ENCODE measurements around the gene HRH1. TPM values are rescaled to one million over a fixed set of nuclear protein-coding genes. Genes with fewer than 3 reads are reported as not detected.

The HRH1 gene
- total RNA-seq, 1 donor from 2014 or later: not detected

DNA sequence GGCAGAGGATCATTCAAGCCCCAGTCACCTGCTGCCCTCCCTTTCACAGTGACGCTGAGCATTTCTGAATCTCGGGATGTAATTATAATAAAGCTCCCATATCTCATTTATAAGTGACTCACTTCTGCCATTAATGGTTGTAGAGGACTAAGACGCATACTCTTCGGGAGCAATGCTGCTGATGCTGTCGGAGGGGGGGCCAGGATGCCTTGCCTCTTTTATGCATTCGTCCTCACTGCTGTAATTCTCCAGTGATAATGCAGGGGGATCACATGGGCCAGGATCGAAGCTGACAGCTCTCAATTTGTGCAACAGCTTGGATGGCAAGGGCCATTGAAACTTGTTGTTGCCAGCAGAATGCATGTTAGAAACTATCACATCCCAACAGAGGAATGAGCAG is 3.1 kb downstream of the HRH1 start:
- no peaks in the 10 kb centered on the region for H3K36me3 Mint-ChIP-seq (ENCODE audit: unreplicated experiment)
- H3K4me3 Mint-ChIP-seq (ENCODE audit: unreplicated experiment): no peak overlapping the region
- TF ChIP-seq, protein P1, sequence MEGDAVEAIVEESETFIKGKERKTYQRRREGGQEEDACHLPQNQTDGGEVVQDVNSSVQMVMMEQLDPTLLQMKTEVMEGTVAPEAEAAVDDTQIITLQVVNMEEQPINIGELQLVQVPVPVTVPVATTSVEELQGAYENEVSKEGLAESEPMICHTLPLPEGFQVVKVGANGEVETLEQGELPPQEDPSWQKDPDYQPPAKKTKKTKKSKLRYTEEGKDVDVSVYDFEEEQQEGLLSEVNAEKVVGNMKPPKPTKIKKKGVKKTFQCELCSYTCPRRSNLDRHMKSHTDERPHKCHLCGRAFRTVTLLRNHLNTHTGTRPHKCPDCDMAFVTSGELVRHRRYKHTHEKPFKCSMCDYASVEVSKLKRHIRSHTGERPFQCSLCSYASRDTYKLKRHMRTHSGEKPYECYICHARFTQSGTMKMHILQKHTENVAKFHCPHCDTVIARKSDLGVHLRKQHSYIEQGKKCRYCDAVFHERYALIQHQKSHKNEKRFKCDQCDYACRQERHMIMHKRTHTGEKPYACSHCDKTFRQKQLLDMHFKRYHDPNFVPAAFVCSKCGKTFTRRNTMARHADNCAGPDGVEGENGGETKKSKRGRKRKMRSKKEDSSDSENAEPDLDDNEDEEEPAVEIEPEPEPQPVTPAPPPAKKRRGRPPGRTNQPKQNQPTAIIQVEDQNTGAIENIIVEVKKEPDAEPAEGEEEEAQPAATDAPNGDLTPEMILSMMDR (IDR thresholded peaks at IDR 0.05; ENCODE audit: partially characterized antibody, unreplicated experiment): no peak
- peaks cover 10% of the 10 kb centered on the region for H3K27me3 Mint-ChIP-seq (ENCODE audit: unreplicated experiment)
- H3K27ac Mint-ChIP-seq (ENCODE audit: unreplicated experiment): no peak overlapping the region
- peaks cover 6% of the 10 kb centered on the region for H3K9me3 Mint-ChIP-seq (ENCODE audit: unreplicated experiment)
- no peaks in the 10 kb centered on the region for H3K4me1 Mint-ChIP-seq (ENCODE audit: low read depth, unreplicated experiment)
- no peak for DNase-seq

GRCh38 chr3:11159421-11159904 is 5.2 kb downstream of the HRH1 start:
- H3K4me3 Mint-ChIP-seq (ENCODE audit: unreplicated experiment): no peak overlapping the region
- no peaks in the 10 kb centered on the region for H3K4me1 Mint-ChIP-seq (ENCODE audit: low read depth, unreplicated experiment)
- H3K27ac Mint-ChIP-seq (ENCODE audit: unreplicated experiment): no peak overlapping the region
- DNase-seq: no peak
- H3K9me3 Mint-ChIP-seq (ENCODE audit: unreplicated experiment): peaks cover 7% of the 10 kb centered on the region
- H3K36me3 Mint-ChIP-seq (ENCODE audit: unreplicated experiment): no peaks in the 10 kb centered on the region
- peaks cover 6% of the 10 kb centered on the region for H3K27me3 Mint-ChIP-seq (ENCODE audit: unreplicated experiment)
- TF ChIP-seq, protein P1 (IDR thresholded peaks at IDR 0.05; ENCODE audit: partially characterized antibody, unreplicated experiment): no peak

- TF ChIP-seq, protein P1 (IDR thresholded peaks at IDR 0.05; ENCODE audit: partially characterized antibody, unreplicated experiment): no peak
- H3K27ac Mint-ChIP-seq (ENCODE audit: unreplicated experiment): no peak overlapping the region
- no peaks in the 10 kb centered on the region for H3K36me3 Mint-ChIP-seq (ENCODE audit: unreplicated experiment)
- DNase-seq: no peak
- H3K9me3 Mint-ChIP-seq (ENCODE audit: unreplicated experiment): peaks cover 16% of the 10 kb centered on the region
- peaks cover 4% of the 10 kb centered on the region for H3K4me1 Mint-ChIP-seq (ENCODE audit: low read depth, unreplicated experiment)
- no peak overlapping the region for H3K4me3 Mint-ChIP-seq (ENCODE audit: unreplicated experiment)
- peaks cover 9% of the 10 kb centered on the region for H3K27me3 Mint-ChIP-seq (ENCODE audit: unreplicated experiment)
Measured at GRCh38 chr3:11161666-11162065, 7.4 kb downstream of the HRH1 start.

- Mint-ChIP-seq H3K27ac (ENCODE audit: unreplicated experiment) (no peak overlapping the region), H3K36me3 (ENCODE audit: unreplicated experiment) (peaks cover 3% of the 10 kb centered on the region), H3K27me3 (ENCODE audit: unreplicated experiment) (peaks cover 15% of the 10 kb centered on the region), H3K9me3 (ENCODE audit: unreplicated experiment) (peaks cover 22% of the 10 kb centered on the region), H3K4me1 (ENCODE audit: low read depth, unreplicated experiment) (peaks cover 7% of the 10 kb centered on the region), H3K4me3 (ENCODE audit: unreplicated experiment) (no peak overlapping the region)
- DNase-seq: no peak
- TF ChIP-seq, protein P1 (IDR thresholded peaks at IDR 0.05; ENCODE audit: partially characterized antibody, unreplicated experiment): no peak
Measured at GRCh38 chr3:11162401-11163345, 8.4 kb downstream of the HRH1 start.

GRCh38 chr3:11164607-11165006 is 10.3 kb downstream of the HRH1 start:
- Mint-ChIP-seq H3K36me3 (ENCODE audit: unreplicated experiment) (peaks cover 8% of the 10 kb centered on the region), H3K4me3 (ENCODE audit: unreplicated experiment) (no peak overlapping the region), H3K9me3 (ENCODE audit: unreplicated experiment) (peaks cover 30% of the 10 kb centered on the region), H3K27me3 (ENCODE audit: unreplicated experiment) (peaks cover 22% of the 10 kb centered on the region), H3K4me1 (ENCODE audit: low read depth, unreplicated experiment) (peaks cover 9% of the 10 kb centered on the region), H3K27ac (ENCODE audit: unreplicated experiment) (no peak overlapping the region)
- DNase-seq: no peak
- TF ChIP-seq, protein P1 (IDR thresholded peaks at IDR 0.05; ENCODE audit: partially characterized antibody, unreplicated experiment): no peak

All from glutamatergic neuron (in vitro differentiated cells).